ENCODE data around the gene GFRAL. TPM values are rescaled to one million over a fixed set of nuclear protein-coding genes. Genes with fewer than 3 reads are reported as not detected.

GFRAL gene, protein sequence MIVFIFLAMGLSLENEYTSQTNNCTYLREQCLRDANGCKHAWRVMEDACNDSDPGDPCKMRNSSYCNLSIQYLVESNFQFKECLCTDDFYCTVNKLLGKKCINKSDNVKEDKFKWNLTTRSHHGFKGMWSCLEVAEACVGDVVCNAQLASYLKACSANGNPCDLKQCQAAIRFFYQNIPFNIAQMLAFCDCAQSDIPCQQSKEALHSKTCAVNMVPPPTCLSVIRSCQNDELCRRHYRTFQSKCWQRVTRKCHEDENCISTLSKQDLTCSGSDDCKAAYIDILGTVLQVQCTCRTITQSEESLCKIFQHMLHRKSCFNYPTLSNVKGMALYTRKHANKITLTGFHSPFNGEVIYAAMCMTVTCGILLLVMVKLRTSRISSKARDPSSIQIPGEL
- total RNA-seq (not detected), polyA plus RNA-seq (not detected)
- long read RNA-seq, donor 1, result 0 reads
- long read RNA-seq, donor 2, result 0 reads
- long read RNA-seq, donor 3, result 0 reads
- long read RNA-seq, donor 4, result 0 reads
- long read RNA-seq, donor 5, result 0 reads
- long read RNA-seq, donor 6, result 0 reads
- long read RNA-seq, donor 7, result 0 reads
- long read RNA-seq, donor 8, result 0 reads
- long read RNA-seq, donor 9, result 0 reads
- long read RNA-seq, donor 10, result 0 reads

DNA sequence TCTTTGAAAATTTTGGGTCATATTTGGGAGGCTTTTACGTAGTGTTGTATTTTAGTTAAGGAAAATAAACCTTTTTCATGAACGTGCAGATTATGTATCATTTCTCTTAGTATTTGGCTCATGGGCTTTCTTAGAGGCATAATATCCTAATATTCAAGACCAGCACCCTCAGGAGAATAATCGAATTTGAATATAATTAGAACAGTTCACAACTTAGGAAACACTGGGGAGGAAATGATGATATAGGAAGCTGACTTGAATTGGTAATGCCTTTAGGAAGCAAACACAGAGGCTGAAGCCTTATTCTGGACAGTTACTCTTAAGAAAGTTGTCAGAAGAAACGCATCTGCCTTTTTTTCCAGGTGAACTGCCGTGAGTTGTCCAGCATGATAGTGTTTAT is at the start of gene GFRAL:
GFRAL (plus strand) TSS at position 301 of the 400 bp plus-strand sequence; CDS start at position 387, 86 bp downstream.
- no peaks in the 10 kb centered on the region for H3K9me3 ChIP-seq
- H3K36me3 ChIP-seq, result no peaks in the 10 kb centered on the region
- intact Hi-C loops (cut with DNase I; ENCODE audit: low total_unique reads), result no loop called here
- TF ChIP-seq POLR2AphosphoS5 (IDR thresholded peaks at IDR 0.05) (no peak), POLR2A (IDR thresholded peaks at IDR 0.05) (no peak), EP300 (IDR thresholded peaks at IDR 0.05) (no peak)
- TF ChIP-seq, protein P1, sequence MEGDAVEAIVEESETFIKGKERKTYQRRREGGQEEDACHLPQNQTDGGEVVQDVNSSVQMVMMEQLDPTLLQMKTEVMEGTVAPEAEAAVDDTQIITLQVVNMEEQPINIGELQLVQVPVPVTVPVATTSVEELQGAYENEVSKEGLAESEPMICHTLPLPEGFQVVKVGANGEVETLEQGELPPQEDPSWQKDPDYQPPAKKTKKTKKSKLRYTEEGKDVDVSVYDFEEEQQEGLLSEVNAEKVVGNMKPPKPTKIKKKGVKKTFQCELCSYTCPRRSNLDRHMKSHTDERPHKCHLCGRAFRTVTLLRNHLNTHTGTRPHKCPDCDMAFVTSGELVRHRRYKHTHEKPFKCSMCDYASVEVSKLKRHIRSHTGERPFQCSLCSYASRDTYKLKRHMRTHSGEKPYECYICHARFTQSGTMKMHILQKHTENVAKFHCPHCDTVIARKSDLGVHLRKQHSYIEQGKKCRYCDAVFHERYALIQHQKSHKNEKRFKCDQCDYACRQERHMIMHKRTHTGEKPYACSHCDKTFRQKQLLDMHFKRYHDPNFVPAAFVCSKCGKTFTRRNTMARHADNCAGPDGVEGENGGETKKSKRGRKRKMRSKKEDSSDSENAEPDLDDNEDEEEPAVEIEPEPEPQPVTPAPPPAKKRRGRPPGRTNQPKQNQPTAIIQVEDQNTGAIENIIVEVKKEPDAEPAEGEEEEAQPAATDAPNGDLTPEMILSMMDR (IDR thresholded peaks at IDR 0.05), result no peak
- H3K4me3 ChIP-seq, result no peak within 1 kb of the TSS
- WGBS, 5 donors, result 68 to 78% (median 71%) methylated on average over 5 of the region's 5 CpGs
- no peak within 1 kb of the TSS for H3K27ac ChIP-seq
- no peak for DNase-seq
- H3K4me1 ChIP-seq, result no peaks in the 10 kb centered on the region
- H3K27me3 ChIP-seq, result no peaks in the 10 kb centered on the region

DNA sequence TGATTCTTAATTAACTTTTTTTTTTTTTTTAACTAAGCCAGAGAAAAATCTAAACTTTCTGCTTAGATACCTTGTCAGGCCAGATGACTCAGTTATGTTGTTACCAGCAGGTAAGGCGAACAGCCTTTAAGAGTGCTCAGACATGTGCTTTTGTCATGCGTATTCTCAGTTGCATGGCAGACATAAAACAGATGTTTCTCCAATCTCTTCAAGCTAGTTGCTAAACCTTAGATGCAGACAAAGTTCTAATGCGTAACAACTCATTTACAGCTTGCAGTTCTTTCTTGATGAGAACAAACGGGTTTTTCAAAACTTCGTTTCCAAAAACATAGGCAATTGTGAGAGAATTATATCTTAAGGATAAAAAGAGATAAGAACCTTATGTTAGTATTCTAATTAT is 49.6 kb upstream of the GFRAL start:
- H3K4me1 ChIP-seq, result peaks cover 0 to 9% (median 0%) of the 10 kb centered on the region in 4 donors
- peak in 1 of 2 donors; percentile 25 for DNase-seq
- H3K4me3 ChIP-seq, result peak overlapping the region in 1 of 4 donors; percentile 7
- no peak overlapping the region for H3K27ac ChIP-seq
- H3K36me3 ChIP-seq, result no peaks in the 10 kb centered on the region
- H3K27me3 ChIP-seq, result no peaks in the 10 kb centered on the region
- no peaks in the 10 kb centered on the region for H3K9me3 ChIP-seq
- 63 to 80% (median 72%) methylated on average over 5 of the region's 5 CpGs for WGBS, 5 donors
- TF ChIP-seq POLR2A (IDR thresholded peaks at IDR 0.05), result no peak
- no peak for TF ChIP-seq POLR2AphosphoS5 (IDR thresholded peaks at IDR 0.05)
- no peak for TF ChIP-seq EP300 (IDR thresholded peaks at IDR 0.05)
- TF ChIP-seq, protein P1 (IDR thresholded peaks at IDR 0.05), result no peak
- intact Hi-C loops (cut with DNase I; ENCODE audit: low total_unique reads), result no loop called here

DNA sequence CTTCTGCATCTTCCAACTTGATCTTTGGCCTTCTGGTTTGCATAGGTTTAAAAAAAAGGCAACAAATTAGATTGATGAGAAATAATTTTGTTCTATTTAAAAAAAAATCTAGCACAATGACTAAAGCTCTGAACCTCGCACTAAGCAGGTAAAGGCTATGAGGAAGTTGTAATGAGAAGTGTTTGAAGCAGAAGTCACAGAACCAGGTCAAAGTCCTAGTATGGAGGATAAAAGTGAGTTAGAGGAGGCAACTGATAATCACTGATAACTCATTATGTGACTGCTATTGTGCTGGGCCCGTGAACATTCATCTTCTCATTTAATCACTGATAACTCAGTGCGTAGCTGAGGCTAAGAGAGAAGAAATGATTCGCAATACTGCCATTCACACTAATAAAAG is 46.1 kb upstream of the GFRAL start:
- Histone ChIP-seq H3K4me3 (no peak overlapping the region), H3K27ac (no peak overlapping the region), H3K9me3 (no peaks in the 10 kb centered on the region), H3K4me1 (peaks cover 0 to 9% (median 0%) of the 10 kb centered on the region in 4 donors), H3K27me3 (no peaks in the 10 kb centered on the region), H3K36me3 (no peaks in the 10 kb centered on the region)
- DNase-seq, result peak in 1 of 2 donors; percentile 11
- intact Hi-C loops (cut with DNase I; ENCODE audit: low total_unique reads), result no loop called here
- peak in 1 of 3 donors; percentile 5 for TF ChIP-seq POLR2AphosphoS5 (IDR thresholded peaks at IDR 0.05)
- TF ChIP-seq POLR2A (IDR thresholded peaks at IDR 0.05), result no peak
- WGBS, 5 donors, result 38 to 69% (median 47%) methylated on average over 4 of the region's 4 CpGs

GRCh38 chr6:55282115-55282514 is 45.2 kb upstream of the GFRAL start:
- Histone ChIP-seq H3K9me3 (no peaks in the 10 kb centered on the region), H3K4me3 (no peak overlapping the region), H3K27me3 (no peaks in the 10 kb centered on the region), H3K27ac (no peak overlapping the region), H3K36me3 (no peaks in the 10 kb centered on the region), H3K4me1 (peaks cover 0 to 3% (median 0%) of the 10 kb centered on the region in 4 donors)
- intact Hi-C loops (cut with DNase I; ENCODE audit: low total_unique reads), result no loop called here
- TF ChIP-seq POLR2A (IDR thresholded peaks at IDR 0.05) (no peak), POLR2AphosphoS5 (IDR thresholded peaks at IDR 0.05) (no peak), EP300 (IDR thresholded peaks at IDR 0.05) (no peak)
- TF ChIP-seq, protein P1 (IDR thresholded peaks at IDR 0.05), result no peak
- 27 to 56% (median 44%) methylated on average over 6 of the region's 6 CpGs for WGBS, 5 donors
- no peak for DNase-seq
